ENCODE measurements around the gene TMEM131.

TMEM131 gene

DNA sequence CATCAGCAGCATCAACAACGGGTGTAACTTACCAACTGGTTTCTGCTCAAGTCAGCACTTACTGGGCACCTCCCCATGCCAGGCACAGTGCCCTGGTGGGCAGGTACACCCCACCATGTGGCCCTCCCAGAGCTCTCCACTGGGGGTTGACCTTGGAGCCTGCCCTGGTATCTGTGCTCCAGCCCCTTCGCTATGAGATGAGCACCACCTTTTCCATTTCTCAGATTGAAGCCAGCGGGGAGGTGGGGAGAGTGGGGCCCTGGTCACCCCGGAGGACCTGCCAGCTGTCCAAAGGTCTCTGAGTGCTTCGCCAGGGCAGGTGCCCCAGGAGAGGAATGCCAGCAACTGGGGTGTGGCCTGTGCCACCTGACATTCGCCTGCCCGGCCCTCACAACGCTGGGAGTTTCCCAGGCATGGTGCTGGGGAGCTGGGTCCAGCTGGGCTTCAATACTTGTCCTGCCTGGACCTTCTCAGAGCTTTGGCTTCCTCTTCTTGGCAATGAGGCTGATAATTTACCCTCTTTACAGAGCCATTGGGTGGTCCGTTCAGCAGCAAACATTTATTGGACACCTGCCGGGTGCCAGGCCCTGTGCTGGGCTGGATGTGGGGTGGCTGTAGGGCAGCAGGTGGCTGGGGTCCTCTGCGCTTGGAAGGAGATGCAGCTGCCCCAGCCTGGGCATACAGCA is 288.2 kb downstream of the TMEM131 start:
- DNase-seq (ENCODE audit: low read depth, low spot score) = no peak

DNA sequence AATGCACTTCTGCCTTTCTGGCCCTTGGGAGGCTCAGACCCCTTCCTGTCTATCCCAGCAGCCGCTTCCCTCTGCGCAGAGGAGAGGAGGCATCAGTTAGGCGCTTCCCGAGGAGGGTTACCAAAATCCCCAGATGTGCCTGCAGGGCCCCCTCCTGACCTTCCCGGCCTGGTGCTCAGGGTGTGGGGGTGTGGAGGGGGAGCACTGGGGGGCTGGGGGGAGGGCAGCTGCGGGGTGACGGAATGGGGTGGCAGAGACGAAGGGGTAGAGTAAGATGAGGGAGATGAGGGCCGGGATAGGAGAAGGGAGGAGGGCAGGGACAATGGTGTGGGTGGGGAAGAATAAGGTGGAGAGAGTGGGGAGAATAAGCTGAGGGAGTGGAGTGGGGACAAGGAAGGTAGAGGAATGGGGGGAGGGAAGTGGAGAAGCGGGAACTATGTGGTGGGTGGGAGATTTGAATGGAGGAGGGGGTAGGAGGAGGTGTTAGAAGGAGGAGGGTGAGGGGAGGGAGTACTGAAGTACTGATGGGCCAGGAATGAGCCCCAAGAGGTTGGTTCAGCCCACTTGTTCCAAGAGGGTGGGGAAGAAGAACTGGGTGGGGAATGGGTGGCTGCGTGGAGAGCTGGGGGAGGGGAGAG is 288.9 kb downstream of the TMEM131 start:
- no peak for DNase-seq (ENCODE audit: low read depth, low spot score)
